COLO668 (cell line): ENCODE measurements around the gene AQP2.

Source experiments
- DNase-seq: peaks from one replicate; lab custom pipeline; 2025; ENCODE audit not compliant: unreplicated experiment; lab: John Stamatoyannopoulos, UW

AQP2 gene

DNA sequence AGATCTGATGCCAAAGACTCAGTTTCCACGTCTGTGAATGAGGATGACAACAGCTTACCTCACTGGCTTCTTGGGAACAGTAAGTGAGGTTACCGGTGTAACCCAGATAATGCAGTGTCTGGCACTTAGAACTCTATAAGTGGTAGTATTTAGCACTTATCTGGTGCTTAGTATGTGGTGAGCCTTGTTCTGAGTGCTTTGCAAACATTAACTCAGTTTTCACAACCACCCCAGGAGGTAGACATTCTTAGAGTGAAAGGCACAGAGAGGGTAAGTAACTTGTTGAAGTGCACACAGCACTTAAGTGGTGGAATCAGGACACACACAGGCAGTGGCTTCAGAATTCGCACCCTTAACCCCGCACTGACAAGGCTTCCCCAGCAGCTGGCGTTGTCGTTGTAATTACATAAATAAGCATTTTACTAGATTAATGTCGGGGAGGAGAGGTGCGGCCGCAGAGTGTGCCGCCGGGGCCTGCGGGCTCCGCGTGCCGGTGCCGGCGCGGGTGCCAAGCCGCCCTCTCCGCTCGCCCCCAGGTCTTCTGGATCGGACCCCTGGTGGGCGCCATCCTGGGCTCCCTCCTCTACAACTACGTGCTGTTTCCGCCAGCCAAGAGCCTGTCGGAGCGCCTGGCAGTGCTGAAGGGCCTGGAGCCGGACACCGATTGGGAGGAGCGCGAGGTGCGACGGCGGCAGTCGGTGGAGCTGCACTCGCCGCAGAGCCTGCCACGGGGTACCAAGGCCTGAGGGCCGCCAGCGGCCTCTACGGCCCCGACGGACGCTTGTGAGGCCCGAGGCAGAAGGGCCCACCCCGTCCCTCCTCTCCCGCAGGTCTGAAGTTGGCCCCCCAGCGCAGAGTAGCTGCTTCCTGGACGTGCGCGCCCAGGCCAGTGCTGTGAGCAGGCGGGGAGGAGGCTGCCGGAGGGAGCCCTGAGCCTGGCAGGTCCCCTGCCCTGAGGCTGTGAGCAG lies 4.6 kb downstream of the AQP2 start:
- DNase-seq: no peak

DNA sequence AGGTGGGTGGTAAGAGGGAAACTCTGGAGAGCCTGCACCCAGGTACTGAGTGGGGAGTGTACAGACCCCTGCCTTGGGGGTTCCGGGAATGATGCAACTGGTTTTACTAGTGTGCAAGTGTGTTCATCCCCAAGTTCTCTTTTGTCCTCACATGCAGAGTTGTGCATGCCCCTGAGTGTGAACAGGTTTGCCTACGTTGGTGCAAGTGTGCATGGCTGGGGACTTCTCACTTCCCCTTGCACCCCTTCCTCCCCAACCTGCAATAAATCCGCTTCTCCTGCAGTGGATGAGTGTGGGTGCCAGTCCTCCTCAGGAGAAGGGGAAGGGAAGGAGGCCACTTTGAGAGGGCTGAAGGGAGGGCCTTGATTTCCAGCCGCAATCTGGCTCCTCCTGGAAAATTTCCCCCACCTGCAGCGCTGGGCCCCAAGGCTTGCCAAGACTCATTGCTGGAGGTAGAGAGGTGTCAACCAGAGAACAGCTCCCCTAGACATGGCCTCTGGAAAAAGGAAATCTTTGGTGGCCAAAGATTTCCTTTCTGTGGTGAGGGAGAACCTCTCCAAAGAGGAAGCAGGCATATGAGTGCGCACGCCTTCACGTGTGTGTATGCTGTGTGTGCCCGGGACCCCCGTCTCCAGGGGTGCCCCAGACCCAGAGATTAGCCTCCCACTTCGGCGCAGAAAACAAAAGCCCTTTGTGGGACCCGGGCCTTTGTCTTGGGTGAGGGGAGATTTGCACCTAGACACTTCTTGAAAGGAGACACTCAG lies 5.5 kb downstream of the AQP2 start:
- no peak for DNase-seq

DNA sequence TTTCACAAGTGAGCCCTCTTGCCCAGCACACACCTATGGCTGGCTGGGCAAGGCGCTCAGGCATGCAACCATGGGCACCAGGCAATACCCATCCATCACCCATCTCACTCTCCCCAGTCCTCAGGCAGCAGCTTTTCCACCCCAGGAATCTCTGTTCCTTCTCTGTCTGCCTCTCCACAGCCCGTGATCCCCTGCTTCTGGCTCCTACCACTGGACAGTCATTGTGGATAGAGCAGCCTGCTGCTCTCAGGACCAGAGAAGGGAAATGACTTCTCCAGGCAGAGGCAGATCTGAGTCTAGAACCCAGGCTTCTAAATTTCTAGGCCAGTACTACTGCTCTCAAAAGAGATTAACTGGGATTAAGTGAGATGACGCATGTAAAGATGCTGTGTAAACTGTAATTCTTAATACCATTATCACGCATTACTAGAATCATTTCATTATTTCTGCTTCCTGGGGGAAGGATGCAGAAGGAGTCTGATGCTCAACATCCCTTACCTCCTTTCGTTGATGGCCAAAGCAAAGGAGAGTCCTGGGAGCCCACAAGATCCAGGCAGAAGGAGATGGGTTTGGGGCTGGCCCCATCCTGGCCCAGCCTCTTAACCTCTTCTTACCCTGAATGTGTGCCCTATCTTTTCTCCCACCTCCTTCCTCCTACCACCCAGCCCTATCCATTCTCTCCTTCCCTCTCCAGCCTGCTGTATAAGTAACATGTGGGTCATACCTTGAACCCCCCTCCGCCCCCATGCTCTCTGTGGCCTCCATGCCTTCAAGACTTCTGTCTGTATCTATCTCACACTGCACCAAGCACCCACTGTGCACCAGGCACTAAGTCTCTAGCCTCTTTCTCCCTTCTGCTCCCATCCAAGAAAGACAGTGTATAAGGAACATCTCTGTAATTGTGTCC lies 6.4 kb downstream of the AQP2 start:
- DNase-seq: no peak

DNA sequence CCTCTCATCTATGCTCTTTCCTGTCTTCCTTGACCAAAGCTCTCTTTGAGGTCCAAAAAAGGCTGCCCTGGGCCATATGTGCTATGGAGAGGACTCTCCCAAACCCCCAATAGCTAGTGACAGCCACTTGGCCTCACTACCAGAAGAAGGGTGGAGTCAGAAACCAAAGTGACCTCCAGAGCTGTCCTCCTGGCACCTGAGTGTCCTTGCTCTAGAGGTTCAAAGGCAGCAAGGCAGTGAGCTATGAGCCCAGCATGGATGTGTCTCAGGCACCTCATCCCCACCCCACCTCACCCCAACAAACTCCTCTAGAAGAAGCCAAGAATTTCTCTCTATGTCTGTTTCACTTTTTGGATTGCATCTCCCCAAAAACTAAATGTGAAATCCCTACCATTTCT lies 7.0 kb downstream of the AQP2 start:
- DNase-seq: no peak

GRCh38 chr12:49959685-49960473 lies 9.3 kb downstream of the AQP2 start:
- no peak for DNase-seq

DNA sequence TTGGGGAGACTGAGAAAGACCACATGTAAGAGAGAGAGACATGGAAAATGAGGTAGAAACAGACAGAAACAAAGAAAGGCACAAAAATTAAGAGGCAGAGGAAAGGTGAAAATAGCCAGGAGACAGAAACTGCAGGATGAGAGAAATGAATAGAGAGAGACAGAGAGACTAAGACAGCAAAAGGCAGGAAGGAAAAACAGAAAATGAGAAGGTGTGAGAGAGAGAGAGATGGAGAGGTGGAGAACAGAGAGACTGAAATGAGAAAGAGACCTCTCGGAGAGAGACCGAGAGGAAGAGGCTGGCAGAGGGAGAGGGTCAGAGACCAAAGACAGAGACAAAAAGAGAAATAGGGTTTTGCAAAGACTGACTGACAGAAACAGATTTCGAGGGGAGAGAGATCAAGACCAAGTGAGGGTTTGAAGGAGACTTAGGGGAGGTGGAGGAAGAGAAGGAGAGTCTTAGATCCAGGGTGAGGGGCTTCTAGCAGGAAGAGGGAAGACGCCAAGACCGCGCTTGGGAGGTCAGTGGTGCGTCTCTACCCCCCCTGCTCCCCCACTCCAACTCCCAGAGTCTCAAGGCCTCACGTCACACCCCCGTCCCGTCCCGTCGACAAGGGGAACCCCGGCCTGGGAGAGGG lies 10.1 kb downstream of the AQP2 start:
- DNase-seq: no peak

DNA sequence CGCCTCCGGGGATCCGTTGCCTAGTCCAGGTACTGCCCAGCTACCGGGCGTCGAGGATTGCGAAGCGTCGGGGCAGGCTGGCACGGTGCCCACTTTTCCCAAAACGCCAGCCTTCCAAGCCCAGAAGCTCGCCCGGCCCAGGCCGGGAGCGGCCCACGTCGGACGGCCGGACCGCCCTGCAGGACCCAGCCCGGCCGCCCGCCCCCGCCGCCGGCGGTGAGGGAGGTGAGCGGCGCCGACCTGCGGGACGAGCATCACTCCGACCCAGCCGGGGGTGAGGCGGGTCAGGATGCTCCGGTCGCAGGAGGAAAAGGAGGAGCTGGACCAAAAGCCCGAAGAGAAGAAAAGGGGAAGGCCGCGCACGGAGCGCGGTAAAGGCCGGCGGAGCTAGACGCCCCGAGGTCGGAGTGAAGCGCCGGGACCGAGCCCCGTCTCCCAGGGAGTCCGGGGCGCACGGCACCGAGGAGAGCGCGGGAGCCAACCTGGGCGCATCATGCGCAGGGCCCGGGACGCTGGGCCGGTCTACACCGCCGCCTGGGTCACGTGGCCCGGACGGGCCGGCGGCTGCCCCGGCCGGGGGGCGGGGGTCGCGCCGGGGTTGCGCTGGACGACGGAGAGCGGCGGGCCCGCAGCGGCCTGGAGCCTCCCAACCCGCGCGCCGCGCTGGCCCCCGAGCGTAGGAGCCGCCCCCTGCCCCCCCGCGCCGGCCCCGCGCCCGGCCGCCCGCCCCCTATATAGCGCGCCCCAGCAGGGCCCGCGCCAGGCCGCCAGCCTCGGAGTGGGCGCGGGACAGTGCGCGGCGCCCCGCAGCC lies 10.8 kb downstream of the AQP2 start, which contains the start of gene AQP5:
AQP5 (plus strand) TSS at position 762 of the 812 bp plus-strand sequence. CDS start 146 bp downstream, outside the sequence.
- no peak for DNase-seq

DNA sequence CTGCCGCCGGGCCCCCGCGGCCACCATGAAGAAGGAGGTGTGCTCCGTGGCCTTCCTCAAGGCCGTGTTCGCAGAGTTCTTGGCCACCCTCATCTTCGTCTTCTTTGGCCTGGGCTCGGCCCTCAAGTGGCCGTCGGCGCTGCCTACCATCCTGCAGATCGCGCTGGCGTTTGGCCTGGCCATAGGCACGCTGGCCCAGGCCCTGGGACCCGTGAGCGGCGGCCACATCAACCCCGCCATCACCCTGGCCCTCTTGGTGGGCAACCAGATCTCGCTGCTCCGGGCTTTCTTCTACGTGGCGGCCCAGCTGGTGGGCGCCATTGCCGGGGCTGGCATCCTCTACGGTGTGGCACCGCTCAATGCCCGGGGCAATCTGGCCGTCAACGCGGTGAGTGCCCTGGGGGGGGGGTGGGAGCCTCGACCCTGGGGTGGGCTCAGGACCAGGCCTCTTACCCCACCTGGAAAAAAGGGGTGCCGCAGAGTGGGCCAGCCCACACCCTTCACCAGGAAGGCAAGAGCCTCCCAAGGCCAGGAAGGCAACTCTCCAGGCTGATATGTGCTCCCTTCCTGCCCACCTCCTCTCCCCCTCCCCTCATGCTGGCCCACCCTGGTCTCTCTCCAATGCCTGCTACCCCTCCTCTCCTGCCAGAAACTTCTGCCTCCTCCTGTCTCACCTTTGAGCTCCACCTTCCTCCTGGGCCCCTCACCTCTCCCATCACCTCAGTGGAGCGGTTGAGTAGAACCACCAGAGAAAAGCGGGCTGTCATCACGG lies 11.6 kb downstream of the AQP2 start:
- DNase-seq: no peak

DNA sequence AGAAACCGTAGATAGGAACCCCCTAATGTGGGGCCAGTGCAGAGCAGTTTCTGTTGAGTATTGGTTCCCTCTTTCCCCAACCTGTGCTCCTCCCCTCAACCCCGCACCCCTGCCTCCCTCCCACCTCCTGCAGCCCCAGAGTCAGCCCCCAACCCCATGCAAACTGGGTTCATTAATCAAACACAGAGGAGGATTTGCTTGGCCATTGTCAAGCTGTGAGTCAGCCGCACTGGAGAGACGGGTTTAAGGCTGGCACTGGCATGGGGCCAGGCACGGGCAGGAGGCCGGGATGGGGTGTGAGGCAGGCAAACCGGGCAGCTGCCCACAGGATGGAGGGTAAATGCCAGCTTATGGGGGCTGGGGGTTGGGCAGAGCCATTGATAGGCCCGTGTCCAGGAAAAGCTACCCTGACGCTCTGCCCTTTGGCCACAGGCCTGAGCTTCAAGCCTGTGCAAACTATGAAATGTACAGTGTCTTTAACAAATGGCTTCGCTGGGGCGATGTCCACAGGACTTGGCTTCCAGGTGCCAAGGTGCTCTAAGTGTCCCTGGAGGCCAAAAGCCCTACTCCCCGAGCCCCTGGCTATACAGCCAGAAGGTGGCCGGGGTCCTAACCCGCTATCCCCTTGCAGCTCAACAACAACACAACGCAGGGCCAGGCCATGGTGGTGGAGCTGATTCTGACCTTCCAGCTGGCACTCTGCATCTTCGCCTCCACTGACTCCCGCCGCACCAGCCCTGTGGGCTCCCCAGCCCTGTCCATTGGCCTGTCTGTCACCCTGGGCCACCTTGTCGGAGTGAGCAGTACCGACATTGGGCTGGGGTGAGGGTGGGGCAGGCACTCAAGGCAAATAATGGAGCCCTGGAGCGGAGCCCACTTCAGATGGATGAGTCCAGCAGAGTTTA lies 12.6 kb downstream of the AQP2 start:
- peak; percentile 51 for DNase-seq

GRCh38 chr12:49963976-49964815 lies 13.7 kb downstream of the AQP2 start:
- DNase-seq: no peak

DNA sequence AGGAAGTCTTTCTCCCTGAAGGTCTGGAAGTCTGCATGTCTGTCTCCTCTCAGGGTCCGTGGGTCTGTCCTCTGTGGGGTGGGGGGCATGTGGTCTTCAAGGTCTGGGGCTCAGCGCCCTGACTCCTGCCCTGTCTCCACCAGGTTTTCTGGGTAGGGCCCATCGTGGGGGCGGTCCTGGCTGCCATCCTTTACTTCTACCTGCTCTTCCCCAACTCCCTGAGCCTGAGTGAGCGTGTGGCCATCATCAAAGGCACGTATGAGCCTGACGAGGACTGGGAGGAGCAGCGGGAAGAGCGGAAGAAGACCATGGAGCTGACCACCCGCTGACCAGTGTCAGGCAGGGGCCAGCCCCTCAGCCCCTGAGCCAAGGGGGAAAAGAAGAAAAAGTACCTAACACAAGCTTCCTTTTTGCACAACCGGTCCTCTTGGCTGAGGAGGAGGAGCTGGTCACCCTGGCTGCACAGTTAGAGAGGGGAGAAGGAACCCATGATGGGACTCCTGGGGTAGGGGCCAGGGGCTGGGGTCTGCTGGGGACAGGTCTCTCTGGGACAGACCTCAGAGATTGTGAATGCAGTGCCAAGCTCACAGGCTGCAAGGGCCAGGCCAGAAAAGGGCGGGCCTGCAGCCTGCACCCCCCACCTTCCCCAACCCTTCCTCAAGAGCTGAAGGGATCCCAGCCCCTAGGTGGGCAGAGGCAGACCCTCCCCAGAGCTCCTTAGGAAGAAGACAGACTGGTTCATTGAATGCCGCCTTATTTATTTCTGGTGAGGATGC lies 14.5 kb downstream of the AQP2 start:
- DNase-seq: no peak

DNA sequence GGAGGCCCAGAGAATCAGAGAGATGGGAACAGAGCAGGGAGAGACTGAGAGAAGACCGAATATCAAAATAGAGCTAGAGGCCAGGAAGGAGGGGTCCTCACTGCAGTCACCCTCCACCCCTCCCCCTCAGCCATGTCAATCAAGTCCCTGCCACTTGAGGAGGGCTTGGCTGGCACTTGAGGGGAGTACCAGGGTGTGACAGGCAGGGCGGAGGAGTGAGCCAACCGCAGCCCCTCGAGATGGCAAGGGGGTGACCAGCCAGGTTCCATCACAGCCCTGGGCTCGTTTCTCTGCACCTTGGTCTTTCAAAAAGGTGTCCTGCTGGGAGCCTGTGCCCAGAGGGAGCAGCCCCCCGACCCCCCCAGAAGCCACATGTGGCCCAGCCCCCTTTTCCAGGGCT lies 15.3 kb downstream of the AQP2 start:
- no peak for DNase-seq

- no peak for DNase-seq
Observed at GRCh38 chr12:49966511-49967041, 16.0 kb downstream of the AQP2 start.

DNA sequence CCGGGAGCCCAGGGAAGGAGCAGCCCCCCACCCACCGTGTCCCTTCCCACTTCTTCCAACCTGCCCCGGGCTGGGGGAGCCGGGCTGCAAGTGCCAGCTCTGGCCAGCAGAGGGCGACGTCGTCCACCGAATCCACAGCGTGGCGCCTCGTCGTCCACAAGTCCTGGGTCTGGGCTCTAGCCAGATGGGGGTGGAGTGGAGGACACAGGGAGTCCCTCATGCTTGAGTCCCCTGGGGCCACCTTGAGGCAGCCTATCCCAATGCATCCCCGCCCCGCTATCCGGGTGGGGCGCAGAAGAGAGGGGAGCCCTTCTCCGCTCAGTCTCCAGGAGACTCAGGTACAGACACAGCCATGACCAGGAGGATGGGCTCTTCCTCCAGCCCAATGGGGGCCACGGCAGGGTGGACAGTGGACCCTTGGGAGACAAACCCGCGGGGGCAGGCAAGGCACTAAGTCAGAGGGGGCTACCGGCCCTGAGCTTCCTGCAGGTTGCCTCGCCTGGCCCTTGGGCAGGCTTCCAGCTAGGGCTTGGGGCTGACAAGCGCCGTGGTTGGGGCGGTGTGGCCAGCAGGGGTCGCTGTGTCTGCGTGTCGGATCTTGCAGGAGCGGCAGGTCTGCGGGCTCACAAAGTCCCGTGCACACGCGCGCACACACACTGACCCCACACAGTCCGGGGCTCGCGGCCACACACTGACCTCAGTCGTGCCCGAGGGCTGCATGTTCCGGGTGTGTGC lies 16.7 kb downstream of the AQP2 start:
- peak; percentile 67 for DNase-seq
